Vagina (tissue), 2 donors: Measurements from ENCODE around the gene CADPS.

Source experiments
- CTCF ChIP-seq, 3 experiments: fragments of 450-650 bp in 2 of 3; fragments of 200-600 bp in 1 of 3; sonication (generic) in 1 of 3; IDR thresholded peaks; one replicate each; pipeline ENCODE4 v1.5.1; 2017 to 2019; ENCODE audit warnings: antibody characterized with exemption in 3 of 3, mild to moderate bottlenecking in 2 of 3, moderate library complexity in 2 of 3
- POLR2A ChIP-seq, 2 donors: fragments of 450-650 bp; IDR thresholded peaks; one replicate each; pipeline ENCODE4 v1.6.1; 2017; ENCODE audit warnings: antibody characterized with exemption in 2 of 2, mild to moderate bottlenecking in 2 of 2, moderate library complexity in 2 of 2
- POLR2AphosphoS5 ChIP-seq, 2 donors: sonication (generic); formaldehyde crosslinking; IDR thresholded peaks; one replicate each; pipeline ENCODE4 v1.9.0; 2017; ENCODE audit warnings: antibody characterized with exemption in 2 of 2, mild to moderate bottlenecking in 2 of 2, low read depth in 1 of 2; ENCODE audit not compliant: insufficient read depth in 1 of 2

GRCh38 chr3:62667714-62668113, 207.5 kb downstream of the CADPS start:
- no peak for TF ChIP-seq CTCF (IDR thresholded peaks at IDR 0.05)
- no peak for TF ChIP-seq POLR2A (IDR thresholded peaks at IDR 0.05)
- no peak for TF ChIP-seq POLR2AphosphoS5 (IDR thresholded peaks at IDR 0.05; ENCODE audit: insufficient read depth in 1 of 2, low read depth in 1 of 2)
